Measurements from ENCODE around the gene BTN2A1. TPM values are rescaled to one million over a fixed set of nuclear protein-coding genes. Genes with fewer than 3 reads are reported as not detected.

BTN2A1 gene
- 10 to 100 TPM; 14.7 to 23.9 (median 18.2) TPM for total RNA-seq

- peak; percentile 99 for ATAC-seq
- no peaks in the 10 kb centered on the region for H3K9me3 ChIP-seq
- H3K36me3 ChIP-seq, result peaks cover 0 to 39% of the 10 kb centered on the region in 2 donors
- H3K27me3 ChIP-seq, result no peaks in the 10 kb centered on the region
- peak within 1 kb of the TSS; percentile 86 to 99 for H3K4me3 ChIP-seq
- TF ChIP-seq CTCF (IDR thresholded peaks at IDR 0.05), result peak in 1 of 4 experiments; percentile 31
- TF ChIP-seq POLR2AphosphoS5 (IDR thresholded peaks at IDR 0.05), result peak; percentile 41
- TF ChIP-seq EP300 (IDR thresholded peaks at IDR 0.05), result no peak
- peak in 1 of 2 donors; percentile 36 for TF ChIP-seq POLR2A (IDR thresholded peaks at IDR 0.05)
- peaks cover 9 to 57% (median 27%) of the 10 kb centered on the region in 3 donors for H3K4me1 ChIP-seq
- H3K27ac ChIP-seq, result peak within 1 kb of the TSS; percentile 88 to 92 (median 90)
- WGBS, 2 donors (ENCODE audit: low coverage in 1 of 2), result 0 to 1% methylated on average over 22 to 28 of the region's 31 CpGs
Observed at GRCh38 chr6:26457806-26458688, at the start of gene BTN2A1. TSS of gene BTN2A1 (plus strand) at chr6:26457955. CDS start at chr6:26458637, 682 bp downstream.

GRCh38 chr6:26408828-26409730 is 48.7 kb upstream of the BTN2A1 start:
- 78 to 81% methylated on average over 7 to 10 of the region's 10 CpGs for WGBS, 2 donors (ENCODE audit: low coverage in 1 of 2)
- H3K4me1 ChIP-seq, result peaks cover 0 to 16% (median 0%) of the 10 kb centered on the region in 3 donors
- ATAC-seq, result no peak
- H3K27ac ChIP-seq, result no peak overlapping the region
- no peaks in the 10 kb centered on the region for H3K27me3 ChIP-seq
- TF ChIP-seq EP300 (IDR thresholded peaks at IDR 0.05) (no peak), CTCF (IDR thresholded peaks at IDR 0.05) (no peak), POLR2AphosphoS5 (IDR thresholded peaks at IDR 0.05) (no peak), POLR2A (IDR thresholded peaks at IDR 0.05) (no peak)
- H3K9me3 ChIP-seq, result no peaks in the 10 kb centered on the region
- peaks cover 0 to 80% of the 10 kb centered on the region in 2 donors for H3K36me3 ChIP-seq
- H3K4me3 ChIP-seq, result no peak overlapping the region

GRCh38 chr6:26411751-26412150 is 46.0 kb upstream of the BTN2A1 start:
- Histone ChIP-seq H3K36me3 (peaks cover 0 to 76% of the 10 kb centered on the region in 2 donors), H3K27me3 (no peaks in the 10 kb centered on the region), H3K9me3 (no peaks in the 10 kb centered on the region), H3K27ac (no peak overlapping the region), H3K4me1 (peaks cover 0 to 2% (median 0%) of the 10 kb centered on the region in 3 donors), H3K4me3 (no peak overlapping the region)
- TF ChIP-seq EP300 (IDR thresholded peaks at IDR 0.05) (no peak), CTCF (IDR thresholded peaks at IDR 0.05) (no peak)
- 80 to 100% methylated on average over 2 to 3 of the region's 3 CpGs for WGBS, 2 donors (ENCODE audit: low coverage in 1 of 2)
- no peak for ATAC-seq

GRCh38 chr6:26412228-26412627 is 45.5 kb upstream of the BTN2A1 start:
- H3K4me1 ChIP-seq, result no peaks in the 10 kb centered on the region
- no peak overlapping the region for H3K27ac ChIP-seq
- H3K4me3 ChIP-seq, result no peak overlapping the region
- no peak for ATAC-seq
- peaks cover 0 to 72% of the 10 kb centered on the region in 2 donors for H3K36me3 ChIP-seq
- WGBS, 2 donors (ENCODE audit: low coverage in 1 of 2), result 50 to 66% methylated on average over 2 to 3 of the region's 3 CpGs
- no peaks in the 10 kb centered on the region for H3K27me3 ChIP-seq
- TF ChIP-seq CTCF (IDR thresholded peaks at IDR 0.05) (no peak), POLR2AphosphoS5 (IDR thresholded peaks at IDR 0.05) (no peak), EP300 (IDR thresholded peaks at IDR 0.05) (no peak), POLR2A (IDR thresholded peaks at IDR 0.05) (no peak)
- H3K9me3 ChIP-seq, result no peaks in the 10 kb centered on the region

Measured in gastroesophageal sphincter (tissue), 4 donors.